Activated CD8-positive, alpha-beta memory T cell treated with anti-CD3 and anti-CD28 coated beads, Interleukin-2, amount 50 U/mL, for 1 hour (primary cell): ENCODE data around the gene CAMTA1.

Experiments used
- DNase-seq: peaks from one replicate; pipeline ENCODE4 v3.0.0-alpha.2; 2020; ENCODE audit errors: extremely low read depth

CAMTA1 gene

GRCh38 chr1:7648761-7649384 is 863.6 kb downstream of the CAMTA1 start:
- DNase-seq = no peak

GRCh38 chr1:7650801-7651200 is 865.5 kb downstream of the CAMTA1 start:
- DNase-seq = no peak

- DNase-seq = no peak
These were observed 865.9 kb downstream of the CAMTA1 start for GRCh38 chr1:7651203-7651602.

GRCh38 chr1:7652061-7652460 is 866.8 kb downstream of the CAMTA1 start:
- no peak for DNase-seq

GRCh38 chr1:7652515-7653098 is 867.4 kb downstream of the CAMTA1 start:
- DNase-seq = no peak

GRCh38 chr1:7654725-7655124 is 869.5 kb downstream of the CAMTA1 start:
- DNase-seq = no peak

- no peak for DNase-seq
These were observed 870.1 kb downstream of the CAMTA1 start for GRCh38 chr1:7655354-7655753.

GRCh38 chr1:7656557-7657215 is 871.4 kb downstream of the CAMTA1 start:
- DNase-seq = no peak

- no peak for DNase-seq
These were observed 872.2 kb downstream of the CAMTA1 start for GRCh38 chr1:7657287-7658016.

GRCh38 chr1:7658099-7658498 is 872.8 kb downstream of the CAMTA1 start:
- no peak for DNase-seq

GRCh38 chr1:7659514-7659913 is 874.3 kb downstream of the CAMTA1 start:
- DNase-seq = no peak

- no peak for DNase-seq
These were observed 878.3 kb downstream of the CAMTA1 start for GRCh38 chr1:7663451-7664146.

- no peak for DNase-seq
These were observed 879.1 kb downstream of the CAMTA1 start for GRCh38 chr1:7664147-7664892.

- DNase-seq = no peak
These were observed 879.6 kb downstream of the CAMTA1 start for GRCh38 chr1:7664893-7665250.

GRCh38 chr1:7666249-7666648 is 881.0 kb downstream of the CAMTA1 start:
- DNase-seq = no peak

GRCh38 chr1:7667159-7667558 is 881.9 kb downstream of the CAMTA1 start:
- DNase-seq = no peak

- no peak for DNase-seq
These were observed 882.5 kb downstream of the CAMTA1 start for GRCh38 chr1:7667625-7668218.

- no peak for DNase-seq
These were observed 884.5 kb downstream of the CAMTA1 start for GRCh38 chr1:7669559-7670311.

- DNase-seq = no peak
These were observed 885.3 kb downstream of the CAMTA1 start for GRCh38 chr1:7670334-7671145.

GRCh38 chr1:7671146-7671465 is 885.9 kb downstream of the CAMTA1 start:
- no peak for DNase-seq
